T-helper 9 cell (primary cell): Measurements from ENCODE around the gene NBPF11.
"Not testable (repeated sequence)": the region's sequence is repeated elsewhere in the genome, so short reads cannot be mapped to it uniquely, and the experiment has no call there.

ENCODE experiments used
- DNase-seq: peaks from one replicate; pipeline ENCODE4 v3.0.0-alpha.2; 2020
- total RNA-seq, 2 donors: gene quantifications; one replicate each; lab custom pipeline; 2026; lab: John Stamatoyannopoulos, UW

NBPF11 gene
- total RNA-seq, result 17.1 to 21.0 reads per million in 2 donors

DNA sequence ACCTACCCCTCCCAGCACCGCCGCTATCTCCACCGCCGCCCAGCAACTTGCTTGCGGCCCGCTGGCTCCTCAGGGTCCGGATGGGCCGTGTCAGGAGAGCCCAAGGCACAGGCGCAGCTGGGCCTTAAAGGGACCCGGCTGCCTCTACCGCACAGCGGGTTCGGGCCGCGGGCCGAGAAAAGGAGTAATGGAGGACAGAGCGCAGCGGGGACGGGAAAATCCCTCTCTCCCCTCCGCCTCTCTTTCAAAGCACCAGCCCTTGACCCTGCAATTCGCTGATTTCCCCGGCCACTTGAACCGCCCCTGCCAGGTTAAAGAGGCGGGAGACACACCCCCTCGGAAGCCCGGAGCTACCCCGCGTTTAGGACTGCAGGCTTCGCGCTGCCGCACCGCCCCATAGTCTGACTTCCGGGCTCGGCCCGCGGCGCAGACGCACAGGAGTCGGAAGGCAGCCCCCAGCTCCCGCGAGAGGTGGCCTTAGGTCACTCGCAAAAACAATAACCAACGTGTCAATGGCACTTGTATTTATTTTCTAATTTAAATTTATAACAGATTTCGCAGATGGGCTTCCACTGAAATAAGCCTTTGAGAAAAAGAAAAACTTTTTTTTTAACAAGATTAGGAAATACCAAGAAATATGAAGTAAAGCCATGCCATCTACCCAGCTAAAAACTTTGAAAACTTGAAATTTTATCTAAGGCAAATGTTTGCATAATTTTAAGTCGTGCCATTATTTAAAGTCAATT lies at the start of gene NBPF11:
TSS of gene NBPF11 (minus strand) at position 371 of the 746 bp plus-strand sequence. CDS start 25,278 bp downstream, outside the sequence.
- DNase-seq, result peak; percentile 62

DNA sequence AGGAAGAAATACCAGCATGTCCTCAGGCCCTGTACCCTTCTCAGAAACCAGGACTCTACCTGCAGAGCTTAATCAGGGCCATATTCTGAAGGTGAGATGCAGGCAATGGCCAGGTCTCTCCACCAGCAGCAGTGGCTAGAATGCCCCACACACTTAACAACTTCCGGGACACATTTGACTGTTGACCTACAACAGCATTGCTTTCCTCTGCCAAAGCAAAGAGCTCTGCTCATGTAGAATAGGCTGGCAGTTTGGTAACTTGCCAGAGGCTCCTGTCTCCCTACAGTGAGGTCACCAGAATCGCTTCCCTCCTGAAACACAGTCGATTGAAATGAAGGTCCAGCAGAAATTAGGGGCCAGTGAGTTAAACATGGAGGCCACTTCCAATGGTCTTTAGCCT lies 45.3 kb upstream of the NBPF11 start:
- DNase-seq, result not testable (repeated sequence)

- not testable (repeated sequence) for DNase-seq
Observed at GRCh38 chr1:148196949-148197348, 44.9 kb upstream of the NBPF11 start.

GRCh38 chr1:148195115-148195514 lies 43.0 kb upstream of the NBPF11 start:
- DNase-seq, result not testable (repeated sequence)

- not testable (repeated sequence) for DNase-seq
Observed at GRCh38 chr1:148188768-148189167, 36.7 kb upstream of the NBPF11 start.

GRCh38 chr1:148178682-148179081 lies 26.6 kb upstream of the NBPF11 start:
- DNase-seq, result not testable (repeated sequence)

DNA sequence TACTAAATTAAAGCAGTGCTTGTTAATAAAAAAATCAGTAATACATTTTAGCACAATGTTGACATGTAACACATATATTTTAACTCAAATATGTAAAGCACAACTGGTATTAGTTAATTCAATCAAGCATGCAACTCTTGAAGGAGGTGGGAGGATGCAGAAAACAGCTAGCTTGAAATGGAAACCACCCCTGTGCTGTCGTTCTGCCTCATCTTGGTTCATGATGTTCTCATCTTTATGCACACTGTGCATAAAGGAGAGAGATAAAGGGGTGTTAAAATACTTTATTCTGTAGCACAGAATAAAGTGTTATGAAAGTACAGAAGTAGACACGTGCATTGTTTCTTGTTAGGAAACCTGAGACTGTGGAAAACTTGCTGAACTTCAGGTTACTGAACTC lies 23.3 kb upstream of the NBPF11 start:
- DNase-seq, result not testable (repeated sequence)

DNA sequence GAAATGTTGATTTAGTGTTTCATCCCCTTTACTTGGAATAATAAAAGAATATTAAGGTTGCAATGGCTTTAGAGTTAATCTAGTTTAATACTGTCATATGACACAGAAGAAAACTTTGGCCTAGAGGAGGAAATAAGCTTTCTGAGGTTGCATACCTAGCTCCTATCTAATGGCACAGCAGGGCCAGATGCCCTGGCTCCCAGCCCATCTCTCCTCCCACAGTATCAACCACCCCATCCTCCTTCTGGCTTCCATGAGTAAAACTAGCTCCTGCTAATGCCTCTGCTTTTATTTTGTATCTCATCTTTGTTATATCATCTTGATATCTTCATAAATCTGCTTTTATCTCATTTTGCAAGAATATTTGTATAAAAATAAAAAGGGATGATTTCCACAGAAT lies 19.9 kb upstream of the NBPF11 start:
- DNase-seq, result not testable (repeated sequence)

DNA sequence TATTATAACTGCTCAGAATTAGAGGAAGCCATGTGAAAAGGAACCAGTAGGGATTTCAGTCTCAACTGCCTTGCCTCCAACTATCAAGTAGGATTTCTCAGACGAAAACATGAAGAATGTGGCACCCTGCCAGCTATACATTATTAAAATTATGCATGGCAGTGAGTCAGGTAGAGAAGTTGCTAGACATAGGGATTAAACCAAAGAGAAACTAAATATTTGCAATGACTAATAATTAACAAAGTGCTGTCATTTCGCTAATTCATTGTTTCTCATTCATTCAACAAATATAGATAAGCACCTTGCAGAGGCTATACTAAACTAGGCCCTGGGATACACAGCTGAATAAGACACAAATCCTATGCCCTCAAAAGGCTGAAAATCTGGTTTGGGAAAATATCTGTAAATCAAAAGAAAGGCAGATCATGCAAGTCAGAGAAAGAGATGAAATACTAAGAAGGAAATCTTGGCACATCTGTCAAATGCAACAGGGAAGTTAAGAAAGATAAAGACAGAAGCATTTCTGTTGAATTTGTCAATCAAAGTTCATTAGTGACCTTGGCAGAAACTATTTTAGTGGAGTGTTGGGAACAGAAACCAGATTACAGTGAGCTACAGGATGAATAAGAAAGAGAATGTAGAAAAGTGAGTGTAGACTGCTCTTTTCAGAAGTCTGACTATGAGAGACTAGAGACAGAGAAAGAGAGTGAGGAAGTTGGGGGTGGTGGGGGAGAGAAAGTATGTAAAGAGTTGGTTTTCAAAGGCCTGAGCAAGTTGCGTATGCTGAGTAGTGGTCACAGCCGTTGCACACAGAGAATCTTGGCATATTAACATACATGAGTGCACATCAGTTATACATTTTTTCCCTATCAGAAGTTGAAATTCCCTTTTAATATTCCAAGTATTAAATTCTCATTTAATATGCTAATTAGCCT lies 14.7 kb upstream of the NBPF11 start:
- no peak for DNase-seq

GRCh38 chr1:148162363-148162762 lies 10.3 kb upstream of the NBPF11 start:
- no peak for DNase-seq

- DNase-seq, result no peak
Observed at GRCh38 chr1:148161053-148161901, 9.2 kb upstream of the NBPF11 start.

- DNase-seq, result no peak
Observed at GRCh38 chr1:148160343-148161052, 8.4 kb upstream of the NBPF11 start.

DNA sequence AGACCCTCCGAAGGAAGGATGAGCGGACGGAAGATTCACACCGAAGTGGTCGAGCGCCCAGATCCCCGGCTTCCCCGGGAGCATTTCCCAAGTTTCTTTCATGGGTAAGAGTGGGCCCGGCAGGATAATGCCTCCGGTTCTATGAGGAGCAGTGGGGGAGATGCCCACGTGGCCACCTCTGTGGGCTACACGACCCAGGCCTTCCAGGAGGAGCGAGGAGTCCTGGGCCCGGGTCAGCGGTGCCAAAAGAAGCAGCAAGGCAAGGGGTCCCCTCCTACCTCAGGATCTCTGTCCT lies 7.9 kb upstream of the NBPF11 start:
- DNase-seq, result no peak

DNA sequence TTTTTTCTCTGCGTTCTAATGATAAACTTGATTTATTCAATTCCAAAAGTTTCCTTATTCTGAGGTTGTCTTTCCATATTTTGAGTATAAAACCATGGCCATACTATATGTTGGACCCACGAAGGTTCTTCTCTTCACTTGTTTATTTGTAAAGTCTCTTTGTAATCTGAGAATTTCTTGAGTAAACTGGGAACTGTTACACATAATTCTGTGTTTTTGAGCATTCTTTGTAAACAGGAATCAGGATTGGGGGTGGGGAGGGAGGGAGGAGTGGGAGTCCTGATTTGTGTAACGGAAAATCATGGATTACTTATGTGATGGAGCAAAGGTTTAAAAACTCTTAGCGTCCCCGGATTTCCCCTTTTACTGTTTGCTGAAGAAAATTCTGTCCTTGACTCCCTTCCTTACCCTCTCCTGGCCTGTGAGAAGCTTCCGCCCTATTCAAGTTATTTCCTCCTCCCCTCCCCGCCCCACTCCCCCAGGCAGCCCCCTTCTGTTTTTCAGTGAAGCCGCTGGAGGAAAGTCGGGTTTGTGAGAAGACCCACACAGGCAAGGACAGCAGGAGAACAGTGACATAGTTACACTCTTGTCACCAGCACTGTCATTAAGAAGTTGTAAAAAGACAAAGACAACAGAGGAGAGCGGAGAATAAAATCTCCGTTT lies 6.4 kb upstream of the NBPF11 start:
- no peak for DNase-seq

DNA sequence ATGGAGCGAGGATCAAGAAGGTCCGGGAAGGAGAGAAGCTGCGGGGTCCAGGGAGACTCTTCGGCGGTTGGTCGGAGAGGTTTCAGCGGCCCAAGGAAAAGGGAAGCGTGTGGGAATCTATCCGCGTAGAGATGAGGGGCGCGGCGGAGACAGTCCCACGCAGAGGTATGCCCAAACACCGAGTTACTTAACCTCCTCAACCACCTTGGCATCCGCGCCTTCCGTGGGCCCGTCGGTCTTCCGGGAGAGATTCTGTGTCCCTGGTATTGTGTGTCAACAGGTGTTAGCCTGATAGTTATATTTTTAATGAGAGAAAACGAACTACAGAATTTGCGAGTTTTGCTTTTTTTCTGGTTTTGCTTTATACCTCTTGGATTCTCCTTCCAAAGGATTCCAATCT lies 5.7 kb upstream of the NBPF11 start:
- DNase-seq, result not testable (repeated sequence)

- not testable (repeated sequence) for DNase-seq
Observed at GRCh38 chr1:148155494-148156275, 3.6 kb upstream of the NBPF11 start.

GRCh38 chr1:148152795-148153194 lies 714 bp upstream of the NBPF11 start:
- DNase-seq, result not testable (repeated sequence)

DNA sequence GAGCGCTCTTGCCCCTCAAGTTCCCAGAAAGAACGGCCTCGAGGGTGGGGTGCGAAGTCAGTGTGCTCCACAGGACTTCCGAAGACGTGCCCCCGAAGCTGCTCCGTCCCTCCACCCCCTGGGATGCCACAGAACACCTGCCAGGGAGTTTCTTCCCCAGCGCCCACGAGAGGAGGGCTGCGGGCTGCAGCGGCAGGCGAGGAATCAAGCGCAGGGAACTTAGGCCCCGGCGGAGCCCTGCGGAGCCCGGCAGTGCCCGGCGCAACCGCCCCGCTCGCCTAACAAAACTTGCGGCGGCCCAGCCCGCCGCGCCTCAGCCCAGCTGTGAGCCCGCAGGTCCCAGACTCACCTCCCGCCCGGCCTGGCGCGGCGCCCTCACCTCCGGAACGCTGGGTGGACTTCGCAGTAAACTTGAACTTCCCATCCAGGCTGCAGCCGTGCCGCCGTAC lies 686 bp downstream of the NBPF11 start:
- not testable (repeated sequence) for DNase-seq

DNA sequence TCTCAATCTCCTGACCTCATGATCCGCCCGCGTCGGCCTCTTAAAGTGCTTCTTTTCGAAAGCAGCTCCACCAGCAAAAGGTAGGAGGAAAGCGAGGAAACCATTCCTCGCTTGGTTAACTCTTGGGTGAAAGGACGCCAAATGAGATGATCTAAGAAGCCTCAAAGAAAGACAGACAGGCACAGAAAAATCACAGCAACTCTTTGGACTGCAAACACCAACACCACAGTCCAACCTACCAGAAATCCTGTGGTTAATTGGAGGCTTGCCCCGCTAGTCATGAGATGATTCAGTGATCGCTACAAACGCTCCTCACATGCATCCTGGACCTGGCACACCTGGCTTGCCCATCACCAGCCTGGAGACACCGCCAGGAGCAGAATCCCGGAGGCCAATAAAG lies 1.1 kb downstream of the NBPF11 start:
- DNase-seq, result not testable (repeated sequence)

DNA sequence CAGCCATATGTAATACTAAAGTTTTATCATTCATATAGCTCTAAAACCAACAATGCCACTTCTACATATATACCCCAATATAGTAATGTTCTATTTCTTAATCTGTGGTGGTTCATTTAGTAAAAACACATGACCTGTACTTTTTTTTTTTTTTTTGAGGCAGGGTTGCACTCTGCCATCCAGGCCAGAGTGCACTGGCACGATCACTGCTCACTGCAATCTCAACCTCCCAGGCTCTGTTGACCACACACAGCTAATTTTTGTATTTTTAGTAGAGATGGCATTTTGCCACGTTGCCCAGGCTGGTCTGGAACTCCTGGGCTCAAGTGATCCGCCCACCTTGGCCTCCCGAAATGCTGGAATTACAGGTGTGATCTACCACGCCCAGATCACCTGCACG lies 2.1 kb downstream of the NBPF11 start:
- DNase-seq, result not testable (repeated sequence)
